DLD1 (cell line): ENCODE data around the gene FHIP1A.

Experiments used
- in situ Hi-C: cut with HindIII; loops from 2 replicates; pipeline ENCODE4 v1.10.0; 2017; ENCODE audit warnings: low sequenced_read_pairs

The FHIP1A gene

DNA sequence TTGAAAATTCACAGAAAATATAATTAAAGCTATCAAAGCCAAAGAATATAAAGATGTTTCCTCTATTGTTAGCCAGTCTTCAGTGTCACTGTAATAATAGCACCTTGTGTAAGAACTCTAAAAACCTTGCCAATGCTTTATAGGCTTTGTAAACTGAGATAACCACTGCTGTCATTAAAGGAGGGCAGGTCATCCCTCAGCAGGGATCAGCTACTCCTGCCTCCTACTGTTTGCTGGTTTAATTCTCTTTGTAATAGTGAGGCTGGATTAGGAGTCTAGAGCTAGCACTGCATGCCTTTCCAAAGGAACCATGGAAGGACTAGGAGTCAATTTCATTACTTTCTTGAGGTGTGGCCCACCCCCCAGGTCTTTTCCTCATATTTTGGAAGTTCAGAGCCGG lies 46.2 kb downstream of the FHIP1A start:
- in situ Hi-C loops: no loop called here

GRCh38 chr4:151458148-151458547 lies 49.2 kb downstream of the FHIP1A start:
- in situ Hi-C loops: no loop called here
